Fibroblast of the aortic adventitia (primary cell): ENCODE data around the gene ASMTL. TPM values are rescaled to one million over a fixed set of nuclear protein-coding genes. Genes with fewer than 3 reads are reported as not detected.
"Not testable (repeated sequence)": the region's sequence is repeated elsewhere in the genome, so short reads cannot be mapped to it uniquely, and the experiment has no call there.

Experiments
- DNase-seq: peaks from one replicate; pipeline ENCODE4 v3.0.0-alpha.2; 2010; ENCODE audit warnings: low read depth
- H3K4me3 ChIP-seq: 2 replicates; pipeline ENCODE4 v1.5.1; 2011; ENCODE audit warnings: low read depth, mild to moderate bottlenecking, control low read depth, low read length, moderate library complexity
- CTCF ChIP-seq: IDR thresholded peaks from 2 replicates; pipeline ENCODE4 v1.5.1; 2011; ENCODE audit warnings: mild to moderate bottlenecking, low read length, control low read depth, inconsistent platforms; ENCODE audit not compliant: insufficient read depth
- total RNA-seq: library from RNA; depleted of rRNA; stranded (reverse); fragments of >200 nt; gene quantifications from 2 replicates; pipeline ENCODE4 v1.2.3, GENCODE V29; 2012; ENCODE audit warnings: low replicate concordance

Gene ASMTL
- total RNA-seq, 1 donor: 17.6 TPM

GRCh38 chrX:1446984-1447968 lies 5.4 kb downstream of the ASMTL start:
- not testable (repeated sequence) for DNase-seq, H3K4me3 ChIP-seq

GRCh38 chrX:1444561-1445500 lies 7.9 kb downstream of the ASMTL start:
- H3K4me3 ChIP-seq: no peak overlapping the region
- no peak for TF ChIP-seq CTCF
- no peak for DNase-seq

- no peak for TF ChIP-seq CTCF
- no peak overlapping the region for H3K4me3 ChIP-seq
- DNase-seq: no peak
These were observed 9.1 kb downstream of the ASMTL start for GRCh38 chrX:1443496-1444075.

GRCh38 chrX:1442724-1443367 lies 9.9 kb downstream of the ASMTL start:
- DNase-seq: no peak
- no peak for TF ChIP-seq CTCF
- no peak overlapping the region for H3K4me3 ChIP-seq

GRCh38 chrX:1442016-1442665 lies 10.6 kb downstream of the ASMTL start:
- DNase-seq: no peak
- no peak for TF ChIP-seq CTCF
- H3K4me3 ChIP-seq: no peak overlapping the region

GRCh38 chrX:1440506-1440905 lies 12.2 kb downstream of the ASMTL start:
- H3K4me3 ChIP-seq: no peak overlapping the region
- DNase-seq: no peak
- no peak for TF ChIP-seq CTCF
